Upper lobe of left lung (tissue), 6 donors: Measurements from ENCODE around the gene PSMB4. TPM values are rescaled to one million over a fixed set of nuclear protein-coding genes. Genes with fewer than 3 reads are reported as not detected.

Source experiments
- ATAC-seq, 2 donors: fragments of 200-7000 bp; cut with Tn5 transposase; one replicate each; pipeline ENCODE4 v1.9.1; 2022; ENCODE audit warnings: mild to moderate bottlenecking in 2 of 2, moderate library complexity in 2 of 2; ENCODE audit not compliant: low FRiP score in 2 of 2
- DNase-seq, 2 donors: peaks; one replicate each; pipeline ENCODE4 v3.0.0-alpha.2; 2019 to 2020
- H3K27ac ChIP-seq, 4 donors: fragments of 200-600 bp; sonication (generic); one replicate each; pipeline ENCODE4 v1.5.1; 2016 to 2019
- H3K27me3 ChIP-seq, 4 donors: fragments of 200-600 bp; sonication (generic); one replicate each; pipeline ENCODE4 v1.5.1; 2017 to 2019
- H3K36me3 ChIP-seq, 4 donors: fragments of 200-600 bp; sonication (generic); one replicate each; pipeline ENCODE4 v1.5.1; 2016 to 2019
- H3K4me1 ChIP-seq, 4 donors: fragments of 200-600 bp; sonication (generic); one replicate each; pipeline ENCODE4 v1.5.1; 2018 to 2019
- H3K4me3 ChIP-seq, 4 donors: fragments of 200-600 bp; sonication (generic); one replicate each; pipeline ENCODE4 v1.5.1; 2017 to 2019; ENCODE audit warnings: mild to moderate bottlenecking in 2 of 4, moderate library complexity in 1 of 4
- H3K9me3 ChIP-seq, 4 donors: fragments of 200-600 bp; sonication (generic); one replicate each; pipeline ENCODE4 v1.5.1; 2018 to 2019
- CTCF ChIP-seq, 6 experiments: fragments of 450-650 bp in 4 of 6; fragments of 200-600 bp in 2 of 6; sonication (generic) in 2 of 6; IDR thresholded peaks; one replicate each; pipeline ENCODE4 v1.5.1; 2016 to 2019; ENCODE audit warnings: antibody characterized with exemption in 6 of 6
- EP300 ChIP-seq, 4 donors: sonication (generic); formaldehyde crosslinking; IDR thresholded peaks; one replicate each; pipeline ENCODE4 v1.5.1; 2017; ENCODE audit warnings: antibody characterized with exemption in 4 of 4, control low read depth in 2 of 4
- POLR2A ChIP-seq, 4 donors: fragments of 450-650 bp; IDR thresholded peaks; one replicate each; pipeline ENCODE4 v1.5.1; 2016 to 2017; ENCODE audit warnings: antibody characterized with exemption in 4 of 4, mild to moderate bottlenecking in 2 of 4
- POLR2AphosphoS5 ChIP-seq, 2 donors: sonication (generic); formaldehyde crosslinking; IDR thresholded peaks; one replicate each; pipeline ENCODE4 v1.5.1; 2017; ENCODE audit warnings: antibody characterized with exemption in 2 of 2
- WGBS, 2 donors: methylation state at CpG; one replicate each; pipeline ENCODE4 v1.1.5; 2017 to 2018; 5-methylcytosine and 5-hydroxymethylcytosine counted together
- total RNA-seq, 6 donors: library from RNA; depleted of rRNA in 4 of 6; stranded (reverse); fragments of >200 nt in 4 of 6; gene quantifications; one replicate each; pipeline versions ENCODE4 v1.1.0 to v1.2.1, GENCODE V29; 2016 to 2021
- donor health status: DM: no; HTN: no; CAD: no; lungs with moderate emphysema.
- donor health status: DM: no; HTN: yes; CAD: no; lungs with severe emphysema.

The PSMB4 gene
- total RNA-seq, 6 donors from 2014 or later: 127 to 216 (median 179) TPM

- TF ChIP-seq POLR2AphosphoS5 (IDR thresholded peaks at IDR 0.05) (no peak), CTCF (IDR thresholded peaks at IDR 0.05) (no peak), EP300 (IDR thresholded peaks at IDR 0.05) (no peak), POLR2A (IDR thresholded peaks at IDR 0.05) (no peak)
- peaks cover 47 to 98% (median 63%) of the 10 kb centered on the region in 4 donors for H3K36me3 ChIP-seq
- ATAC-seq (no peak), DNase-seq (no peak)
- H3K27ac ChIP-seq: no peak overlapping the region
- H3K4me1 ChIP-seq: no peaks in the 10 kb centered on the region
- 90 to 93% methylated on average over 2 of the region's 2 CpGs for WGBS, 2 donors
- no peaks in the 10 kb centered on the region for H3K9me3 ChIP-seq
- no peaks in the 10 kb centered on the region for H3K27me3 ChIP-seq
- H3K4me3 ChIP-seq: no peak overlapping the region
Observed at GRCh38 chr1:151411884-151412283, 12.5 kb downstream of the PSMB4 start.

GRCh38 chr1:151416231-151416630 is 16.9 kb downstream of the PSMB4 start:
- no peaks in the 10 kb centered on the region for H3K4me1 ChIP-seq
- H3K9me3 ChIP-seq: no peaks in the 10 kb centered on the region
- no peak overlapping the region for H3K27ac ChIP-seq
- H3K4me3 ChIP-seq: no peak overlapping the region
- H3K27me3 ChIP-seq: no peaks in the 10 kb centered on the region
- TF ChIP-seq POLR2A (IDR thresholded peaks at IDR 0.05) (no peak), EP300 (IDR thresholded peaks at IDR 0.05) (no peak), POLR2AphosphoS5 (IDR thresholded peaks at IDR 0.05) (no peak), CTCF (IDR thresholded peaks at IDR 0.05) (no peak)
- H3K36me3 ChIP-seq: peaks cover 13 to 94% (median 51%) of the 10 kb centered on the region in 4 donors
- WGBS, 2 donors: 96% methylated on average over 4 of the region's 4 CpGs
- no peak for ATAC-seq
- DNase-seq: no peak

DNA sequence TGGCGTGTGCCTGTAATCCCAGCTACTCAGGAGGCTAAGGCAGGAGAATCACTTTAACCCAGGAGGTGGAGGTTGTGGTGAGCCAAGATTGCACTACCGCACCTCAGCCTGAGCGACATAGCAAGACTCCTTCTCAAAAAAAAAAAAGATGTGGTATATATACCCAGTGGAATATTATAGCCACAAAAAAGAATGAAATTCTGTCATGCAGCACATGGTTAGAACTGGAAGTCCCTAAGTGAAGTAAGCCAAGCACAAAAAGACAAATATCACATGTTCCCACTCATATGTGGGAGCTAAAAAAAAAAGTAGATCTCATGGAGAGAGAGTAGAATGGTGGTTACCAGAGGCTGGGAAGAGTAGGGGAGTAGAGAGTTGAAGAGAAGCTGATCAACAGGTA is 18.7 kb downstream of the PSMB4 start:
- Histone ChIP-seq H3K36me3 (peaks cover 11 to 94% (median 57%) of the 10 kb centered on the region in 4 donors), H3K4me1 (no peaks in the 10 kb centered on the region), H3K4me3 (no peak overlapping the region), H3K27ac (no peak overlapping the region), H3K27me3 (no peaks in the 10 kb centered on the region), H3K9me3 (no peaks in the 10 kb centered on the region)
- ATAC-seq (no peak), DNase-seq (no peak)
- WGBS, 2 donors: 100% methylated on average over 3 of the region's 3 CpGs
- no peak for TF ChIP-seq POLR2AphosphoS5 (IDR thresholded peaks at IDR 0.05)
- TF ChIP-seq EP300 (IDR thresholded peaks at IDR 0.05): no peak
- no peak for TF ChIP-seq POLR2A (IDR thresholded peaks at IDR 0.05)
- no peak for TF ChIP-seq CTCF (IDR thresholded peaks at IDR 0.05)

DNA sequence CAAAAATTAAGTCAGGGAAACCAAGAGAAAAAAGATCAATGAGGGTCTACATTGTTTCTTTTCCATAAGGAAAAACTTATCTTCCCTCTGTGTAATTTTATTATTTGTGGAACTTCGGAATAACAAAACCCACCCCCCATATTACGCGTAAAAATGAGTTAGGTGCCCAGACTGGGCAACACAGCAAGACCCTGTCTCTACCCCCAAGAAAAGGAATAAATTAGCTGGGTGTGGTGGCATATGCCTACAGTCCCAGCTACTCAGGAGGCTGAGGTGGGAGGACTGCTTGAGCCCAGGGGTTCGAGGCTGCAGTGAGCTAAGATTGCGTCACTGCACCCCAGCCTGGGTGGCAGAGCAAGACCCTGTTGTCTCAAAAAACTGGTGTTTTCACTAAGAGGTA is 20.4 kb downstream of the PSMB4 start:
- ATAC-seq: no peak
- Histone ChIP-seq H3K4me3 (no peak overlapping the region), H3K27ac (no peak overlapping the region), H3K9me3 (no peaks in the 10 kb centered on the region), H3K27me3 (no peaks in the 10 kb centered on the region), H3K4me1 (no peaks in the 10 kb centered on the region), H3K36me3 (peaks cover 23 to 95% (median 69%) of the 10 kb centered on the region in 4 donors)
- no peak for TF ChIP-seq CTCF (IDR thresholded peaks at IDR 0.05)
- TF ChIP-seq POLR2A (IDR thresholded peaks at IDR 0.05): no peak
- no peak for TF ChIP-seq EP300 (IDR thresholded peaks at IDR 0.05)
- TF ChIP-seq POLR2AphosphoS5 (IDR thresholded peaks at IDR 0.05): no peak
- no peak for DNase-seq
- WGBS, 2 donors: 84 to 98% methylated on average over 5 of the region's 5 CpGs

GRCh38 chr1:151425103-151425502 is 25.7 kb downstream of the PSMB4 start:
- no peak for DNase-seq
- no peak overlapping the region for H3K27ac ChIP-seq

More at GRCh38 chr1:151425103-151425502, 25.7 kb downstream of the PSMB4 start:
- TF ChIP-seq EP300 (IDR thresholded peaks at IDR 0.05) (no peak), POLR2AphosphoS5 (IDR thresholded peaks at IDR 0.05) (no peak), CTCF (IDR thresholded peaks at IDR 0.05) (no peak), POLR2A (IDR thresholded peaks at IDR 0.05) (no peak)
- ATAC-seq: no peak
- Histone ChIP-seq H3K27me3 (no peaks in the 10 kb centered on the region), H3K9me3 (no peaks in the 10 kb centered on the region), H3K4me1 (no peaks in the 10 kb centered on the region), H3K4me3 (no peak overlapping the region), H3K36me3 (peaks cover 34 to 100% (median 78%) of the 10 kb centered on the region in 4 donors)
- WGBS, 2 donors: 65 to 81% methylated on average over 2 of the region's 2 CpGs
